Hematopoietic multipotent progenitor cell treated with erythropoietin and hydrocortisone succinate and interleukin-3 and kit ligand, for 17 days (in vitro differentiated cells): Measurements from ENCODE around the gene GH1.
"Not testable (repeated sequence)": the region's sequence is repeated elsewhere in the genome, so short reads cannot be mapped to it uniquely, and the experiment has no call there.

Experiments used
- DNase-seq: peaks from one replicate; pipeline ENCODE4 v3.0.0-alpha.2; 2015; ENCODE audit warnings: low spot score

GH1 gene

DNA sequence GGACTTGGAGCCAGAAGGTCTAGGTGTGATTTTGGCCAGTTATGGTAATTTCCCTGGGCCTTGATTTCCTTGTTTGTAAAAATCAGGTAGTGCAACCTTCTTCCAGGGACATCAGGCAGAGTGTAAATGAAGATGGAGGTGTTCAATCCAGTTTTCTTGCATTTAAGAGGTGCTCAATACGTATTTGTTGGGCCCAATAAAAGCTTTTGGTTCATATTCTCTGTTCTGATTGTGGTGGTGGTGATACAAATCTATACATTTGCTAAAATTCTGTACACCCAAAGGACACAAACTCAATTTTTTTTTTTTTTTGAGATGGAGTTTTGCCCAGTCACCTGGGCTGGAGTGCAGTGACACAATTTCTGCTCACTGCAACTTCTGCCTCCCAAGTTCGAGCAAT lies 7.5 kb upstream of the GH1 start:
- DNase-seq: no peak

DNA sequence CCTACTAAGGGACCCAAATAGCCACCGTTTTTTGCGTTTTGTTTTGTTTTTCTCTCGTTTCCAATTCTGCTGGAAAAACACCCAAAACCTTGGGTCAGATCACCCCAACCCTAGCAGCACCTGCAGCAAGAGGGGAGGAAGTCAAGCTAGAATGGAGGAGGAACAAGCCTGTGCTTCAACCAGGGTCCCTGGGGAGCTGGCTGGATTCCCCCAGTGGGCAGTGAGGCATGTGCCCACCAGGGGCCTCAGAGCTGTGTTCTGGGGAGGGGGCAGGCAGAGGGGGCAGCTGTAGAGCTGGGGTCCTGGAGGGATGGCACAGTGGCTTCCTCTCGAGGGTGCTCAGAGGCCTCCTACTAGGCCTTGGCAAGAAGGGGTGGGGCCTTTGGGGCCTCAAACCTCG lies 7.0 kb upstream of the GH1 start:
- DNase-seq: no peak

DNA sequence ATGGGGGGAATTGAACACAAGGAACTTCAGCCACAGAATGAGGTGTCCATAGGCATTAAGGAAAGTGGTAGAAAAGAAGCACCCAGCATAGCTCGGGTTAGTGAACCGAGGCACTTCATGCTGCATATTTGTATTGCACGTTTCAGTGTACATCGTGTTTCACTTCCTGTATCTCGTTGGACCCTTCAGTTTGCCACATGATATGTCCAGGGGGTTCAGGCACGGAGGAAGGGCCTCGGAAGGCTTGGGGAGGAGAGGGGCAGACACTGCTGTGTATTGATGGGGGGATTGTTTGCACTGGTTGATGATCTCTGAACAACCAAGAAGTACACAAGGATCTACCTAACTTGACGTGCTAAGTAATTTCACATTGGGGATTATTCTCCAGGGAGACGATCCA lies 3.8 kb upstream of the GH1 start:
- DNase-seq: not testable (repeated sequence)

DNA sequence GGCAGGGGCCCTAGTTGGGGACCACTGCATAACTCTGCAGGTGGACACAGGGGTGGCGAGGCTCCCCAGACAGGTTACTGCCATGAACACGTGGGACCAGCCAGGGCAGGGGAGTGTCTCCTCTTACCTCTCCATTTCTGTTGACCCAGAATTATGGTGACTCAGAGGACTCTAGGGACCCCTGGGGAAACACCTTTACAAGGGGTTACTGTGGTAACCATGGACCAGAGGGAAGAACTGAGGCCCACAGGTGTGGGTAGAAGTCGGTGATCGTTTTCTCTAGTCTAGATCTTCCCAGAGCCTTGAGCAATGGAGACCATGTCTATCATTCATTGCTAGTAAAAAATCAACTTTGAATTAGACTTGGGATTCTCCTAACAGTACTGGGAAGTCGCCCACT lies 2.1 kb upstream of the GH1 start:
- not testable (repeated sequence) for DNase-seq

DNA sequence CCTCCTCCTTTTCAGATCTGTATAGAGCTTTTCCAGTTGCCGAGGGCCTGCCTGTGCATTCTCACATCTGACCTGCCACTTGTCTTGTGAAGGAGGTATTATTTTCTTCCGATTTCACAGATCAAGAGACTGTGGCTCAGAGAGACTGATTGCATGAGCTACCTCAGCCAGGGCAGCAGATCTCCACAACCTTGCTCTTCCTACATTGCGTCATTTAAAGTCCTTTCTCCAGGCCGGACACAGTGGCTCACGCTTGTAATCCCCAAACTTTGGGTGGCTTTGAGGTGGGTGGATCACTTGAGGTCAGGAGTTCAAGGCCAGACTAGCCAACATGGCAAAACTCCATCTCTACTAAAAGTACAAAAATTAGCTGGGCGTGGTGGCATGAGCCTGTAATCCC lies 1.4 kb upstream of the GH1 start:
- DNase-seq: not testable (repeated sequence)

DNA sequence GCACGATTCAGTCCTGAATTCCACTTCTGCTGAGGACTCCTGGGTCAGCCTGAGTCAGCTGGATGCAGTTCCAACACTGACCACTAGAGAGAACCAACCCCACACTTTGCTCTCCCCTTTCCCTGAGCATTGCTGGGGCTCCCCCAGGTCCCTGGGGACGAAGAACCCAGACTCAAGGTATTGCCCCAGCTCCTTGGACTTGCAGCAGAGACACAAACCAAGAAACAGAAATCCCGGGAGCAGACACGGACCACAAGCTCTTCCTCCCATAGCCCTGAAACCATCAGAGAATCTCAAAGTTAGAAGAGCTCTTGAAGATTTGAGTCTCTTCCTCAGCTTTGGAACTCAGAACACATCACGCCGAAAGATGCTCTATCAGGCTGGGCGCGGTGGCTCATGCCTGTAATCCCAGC lies 678 bp upstream of the GH1 start:
- peak; percentile 76 for DNase-seq

DNA sequence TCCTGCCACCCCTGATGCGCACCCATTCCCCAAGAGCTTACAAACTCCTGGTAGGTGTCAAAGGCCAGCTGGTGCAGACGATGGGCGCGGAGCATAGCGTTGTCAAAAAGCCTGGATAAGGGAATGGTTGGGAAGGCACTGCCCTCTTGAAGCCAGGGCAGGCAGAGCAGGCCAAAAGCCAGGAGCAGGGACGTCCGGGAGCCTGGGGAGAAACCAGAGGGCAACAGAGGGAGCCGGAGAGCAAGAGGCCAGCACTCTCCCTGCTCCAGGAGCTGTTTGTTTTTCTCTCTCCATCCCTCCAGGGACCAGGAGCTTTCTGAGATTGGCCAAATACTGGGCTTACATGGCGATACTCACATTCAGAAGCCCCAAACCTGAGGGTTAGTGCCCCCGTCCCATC lies 334 bp downstream of the GH1 start:
- no peak for DNase-seq

DNA sequence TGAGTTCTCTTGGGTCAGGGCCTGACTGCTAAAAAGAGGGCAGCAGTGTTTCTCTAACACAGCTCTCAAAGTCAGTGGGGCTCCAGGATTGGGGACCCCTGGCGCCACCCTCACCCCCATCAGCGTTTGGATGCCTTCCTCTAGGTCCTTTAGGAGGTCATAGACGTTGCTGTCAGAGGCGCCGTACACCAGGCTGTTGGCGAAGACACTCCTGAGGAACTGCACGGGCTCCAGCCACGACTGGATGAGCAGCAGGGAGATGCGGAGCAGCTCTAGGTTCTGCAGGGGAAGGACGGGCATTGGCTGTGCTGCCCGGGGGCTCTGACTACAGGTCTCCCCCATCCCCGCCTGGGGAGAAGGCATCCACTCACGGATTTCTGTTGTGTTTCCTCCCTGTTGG lies 993 bp downstream of the GH1 start:
- no peak for DNase-seq

DNA sequence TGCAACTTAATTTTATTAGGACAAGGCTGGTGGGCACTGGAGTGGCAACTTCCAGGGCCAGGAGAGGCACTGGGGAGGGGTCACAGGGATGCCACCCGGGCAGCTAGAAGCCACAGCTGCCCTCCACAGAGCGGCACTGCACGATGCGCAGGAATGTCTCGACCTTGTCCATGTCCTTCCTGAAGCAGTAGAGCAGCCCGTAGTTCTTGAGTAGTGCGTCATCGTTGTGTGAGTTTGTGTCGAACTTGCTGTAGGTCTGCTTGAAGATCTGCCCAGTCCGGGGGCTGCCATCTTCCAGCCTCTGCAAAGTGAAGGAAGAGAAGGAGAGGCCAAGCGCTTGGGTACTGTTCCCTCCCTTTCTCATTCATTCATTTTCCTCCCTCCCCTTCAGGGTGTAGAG lies 1.4 kb downstream of the GH1 start:
- not testable (repeated sequence) for DNase-seq

DNA sequence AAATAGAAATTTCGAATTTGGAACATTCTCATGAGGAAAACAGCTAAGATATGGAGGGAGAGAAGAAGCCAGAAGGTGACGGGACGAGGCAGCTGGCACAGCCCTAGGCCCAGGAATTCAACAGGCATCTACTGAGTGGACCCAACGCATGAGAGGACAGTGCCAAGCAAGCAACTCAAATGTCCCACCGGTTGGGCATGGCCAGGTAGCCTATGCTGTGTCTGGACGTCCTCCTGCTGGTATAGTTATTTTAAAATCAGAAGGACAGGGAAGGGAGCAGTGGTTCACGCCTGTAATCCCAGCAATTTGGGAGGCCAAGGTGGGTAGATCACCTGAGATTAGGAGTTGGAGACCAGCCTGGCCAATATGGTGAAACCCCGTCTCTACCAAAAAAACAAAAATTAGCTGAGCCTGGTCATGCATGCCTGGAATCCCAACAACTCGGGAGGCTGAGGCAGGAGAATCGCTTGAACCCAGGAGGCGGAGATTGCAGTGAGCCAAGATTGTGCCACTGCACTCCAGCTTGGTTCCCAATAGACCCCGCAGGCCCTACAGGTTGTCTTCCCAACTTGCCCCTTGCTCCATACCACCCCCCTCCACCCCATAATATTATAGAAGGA lies 2.0 kb downstream of the GH1 start:
- DNase-seq: no peak

DNA sequence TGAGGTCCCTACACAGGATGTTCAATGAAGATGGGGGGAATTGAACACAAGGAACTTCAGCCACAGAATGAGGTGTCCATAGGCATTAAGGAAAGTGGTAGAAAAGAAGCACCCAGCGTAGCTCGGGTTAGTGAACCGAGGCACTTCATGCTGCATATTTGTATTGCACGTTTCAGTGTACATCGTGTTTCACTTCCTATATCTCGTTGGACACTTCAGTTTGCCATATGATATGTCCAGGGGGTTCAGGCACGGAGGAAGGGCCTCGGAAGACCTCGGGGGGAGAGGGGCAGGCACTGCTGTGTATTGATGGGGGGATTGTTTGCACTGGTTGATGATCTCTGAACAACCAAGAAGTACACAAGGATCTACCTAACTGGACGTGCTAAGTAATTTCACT lies 2.9 kb downstream of the GH1 start:
- not testable (repeated sequence) for DNase-seq

DNA sequence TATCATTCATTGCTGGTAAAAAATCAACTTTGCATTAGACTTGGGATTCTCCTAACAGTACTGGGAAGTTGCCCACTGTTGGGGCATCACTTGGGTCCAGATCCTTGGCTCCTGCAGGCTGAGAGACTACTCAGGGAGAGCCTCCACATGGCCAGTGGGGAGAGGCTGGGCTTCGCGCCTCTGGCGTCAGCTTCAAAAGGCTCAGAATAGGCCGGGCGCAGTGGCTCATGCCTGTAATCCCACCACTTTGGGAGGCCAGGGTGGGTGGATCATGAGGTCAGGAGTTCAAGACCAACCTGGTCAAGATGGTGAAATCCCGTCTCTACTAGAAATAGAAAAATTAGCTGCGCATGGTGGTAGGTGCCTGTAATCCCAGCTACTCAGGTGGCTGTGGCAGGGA lies 4.2 kb downstream of the GH1 start:
- no peak for DNase-seq

DNA sequence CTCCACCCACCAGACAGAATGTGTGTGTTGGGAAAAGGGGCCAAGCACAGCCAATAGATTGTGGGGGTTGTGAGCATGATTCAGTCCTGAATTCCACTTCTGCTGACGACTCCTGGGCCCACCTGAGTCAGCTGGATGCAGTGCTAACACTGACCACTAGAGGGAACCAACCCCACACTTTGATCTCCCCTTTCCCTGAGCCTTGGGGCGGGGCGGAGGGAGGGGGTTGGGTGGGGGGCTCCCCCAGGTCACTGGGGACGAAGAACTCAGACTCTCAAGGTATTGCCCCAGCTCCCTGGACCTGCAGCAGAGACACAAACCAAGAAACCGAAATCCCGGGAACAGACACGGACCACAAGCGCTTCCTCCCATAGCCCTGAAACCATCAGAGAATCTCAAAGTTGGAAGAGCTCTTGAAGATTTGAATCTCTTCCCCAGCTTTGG lies 7.0 kb downstream of the GH1 start:
- DNase-seq: peak; percentile 61

DNA sequence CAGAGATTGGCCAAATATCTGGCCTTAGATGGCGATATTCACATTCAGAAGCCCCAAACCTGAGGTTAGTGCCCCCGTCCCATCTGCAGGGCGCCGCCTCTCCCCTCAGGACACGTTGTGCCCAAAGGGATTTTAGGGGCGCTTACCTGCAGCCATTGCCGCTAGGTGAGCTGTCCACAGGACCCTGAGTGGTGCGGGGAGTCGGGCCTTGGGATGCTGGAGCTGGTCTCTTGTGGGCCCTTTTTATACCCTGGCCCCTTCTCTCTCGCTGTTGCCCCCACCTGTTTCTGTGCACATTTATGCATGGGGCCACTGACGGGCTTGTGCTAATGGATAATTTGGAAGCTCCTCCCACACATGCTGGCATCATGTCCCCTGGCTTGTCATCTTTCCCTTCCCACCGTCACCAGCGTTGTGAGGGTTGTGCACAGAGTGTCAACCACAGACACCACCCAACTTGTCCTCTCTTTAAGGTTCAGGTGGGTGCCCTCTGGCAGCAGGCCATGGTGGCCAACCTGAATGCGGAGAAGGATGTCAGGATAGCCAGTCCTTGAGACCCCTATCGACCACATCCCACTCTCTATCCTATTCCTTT lies 7.5 kb downstream of the GH1 start, which contains the start of gene CSHL1:
CSHL1 (minus strand) TSS at position 218 of the 595 bp plus-strand sequence; CDS start at position 156, 62 bp downstream.
- no peak for DNase-seq

DNA sequence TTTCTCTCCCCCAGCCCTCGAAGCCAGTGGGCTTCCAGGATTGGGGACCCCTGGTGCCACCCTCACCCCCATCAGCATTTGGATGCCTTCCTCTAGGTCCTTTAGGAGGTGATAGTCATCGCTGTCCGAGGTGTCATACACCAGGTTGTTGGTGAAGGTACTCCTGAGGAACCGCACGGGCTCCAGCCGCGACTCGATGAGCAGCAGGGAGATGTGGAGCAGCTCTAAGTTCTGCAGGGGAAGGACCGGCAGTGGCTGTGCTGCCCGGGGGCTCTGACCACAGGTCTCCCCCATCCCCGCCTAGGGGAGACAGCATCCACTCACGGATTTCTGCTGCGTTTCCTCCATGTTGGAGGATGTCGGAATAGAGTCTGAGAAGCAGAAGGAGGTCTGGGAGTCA lies 8.5 kb downstream of the GH1 start:
- DNase-seq: no peak

DNA sequence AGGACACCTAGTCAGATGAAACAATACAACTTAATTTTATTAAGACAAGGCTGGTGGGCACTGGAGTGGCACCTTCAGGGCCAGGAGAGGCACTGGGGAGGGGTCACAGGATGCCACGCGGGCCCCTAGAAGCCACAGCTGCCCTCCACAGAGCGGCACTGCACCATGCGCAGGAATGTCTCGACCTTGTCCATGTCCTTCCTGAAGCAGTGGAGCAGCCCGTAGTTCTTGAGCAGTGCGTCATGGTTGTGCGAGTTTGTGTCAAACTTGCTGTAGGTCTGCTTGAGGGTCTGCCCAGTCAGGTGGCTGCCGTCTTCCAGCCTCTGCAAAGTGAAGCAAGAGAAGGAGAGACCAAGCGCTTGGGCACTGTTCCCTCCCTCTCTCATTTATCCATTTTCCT lies 9.1 kb downstream of the GH1 start:
- DNase-seq: not testable (repeated sequence)

DNA sequence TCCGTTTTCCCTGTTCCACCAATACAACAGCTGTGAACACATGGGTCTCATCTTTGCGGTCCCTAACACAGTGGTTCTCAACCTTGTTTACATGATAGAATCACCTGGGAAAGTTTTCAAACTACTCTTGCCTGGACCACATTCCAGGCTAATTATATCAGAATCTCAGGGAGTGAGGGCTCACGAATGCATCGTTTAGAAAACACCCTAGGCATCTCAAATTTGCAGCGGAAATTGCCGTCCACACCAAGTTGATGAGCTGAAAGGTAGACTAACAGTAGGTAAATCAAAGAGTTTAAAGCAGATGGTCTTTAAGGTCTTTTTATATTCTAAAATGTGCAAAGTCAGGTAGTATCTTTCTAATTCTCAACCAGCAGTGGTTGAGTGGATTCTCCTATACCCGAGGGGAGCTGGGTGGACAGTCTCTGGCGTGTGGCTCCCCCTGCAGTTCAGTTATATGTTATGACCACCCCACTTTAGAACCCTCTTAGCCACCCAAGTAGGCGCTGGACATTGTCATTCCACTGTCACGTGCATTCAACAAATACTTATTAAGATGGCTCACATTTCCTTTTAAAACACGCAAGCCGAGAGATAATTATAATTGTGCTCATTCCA lies 11.4 kb downstream of the GH1 start:
- DNase-seq: not testable (repeated sequence)

DNA sequence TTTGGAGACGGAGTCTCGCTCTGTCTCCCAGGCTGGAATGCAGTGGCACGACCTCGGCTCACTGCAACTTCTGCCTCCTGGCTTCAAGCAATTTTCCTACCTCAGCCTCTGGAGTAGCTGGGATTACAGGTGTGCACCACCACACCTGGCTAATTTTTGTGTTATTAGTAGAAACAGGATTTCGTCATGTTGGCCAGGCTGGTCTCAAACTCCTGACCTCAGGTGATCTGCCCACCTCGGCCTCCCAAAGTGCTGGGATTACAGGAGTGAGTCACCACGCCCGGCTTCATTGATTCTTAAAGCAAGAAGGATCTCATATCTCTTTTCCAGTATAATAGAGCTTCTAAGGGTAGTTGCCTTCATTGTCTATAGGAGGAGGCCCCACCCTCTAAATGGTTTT lies 13.8 kb downstream of the GH1 start:
- not testable (repeated sequence) for DNase-seq

DNA sequence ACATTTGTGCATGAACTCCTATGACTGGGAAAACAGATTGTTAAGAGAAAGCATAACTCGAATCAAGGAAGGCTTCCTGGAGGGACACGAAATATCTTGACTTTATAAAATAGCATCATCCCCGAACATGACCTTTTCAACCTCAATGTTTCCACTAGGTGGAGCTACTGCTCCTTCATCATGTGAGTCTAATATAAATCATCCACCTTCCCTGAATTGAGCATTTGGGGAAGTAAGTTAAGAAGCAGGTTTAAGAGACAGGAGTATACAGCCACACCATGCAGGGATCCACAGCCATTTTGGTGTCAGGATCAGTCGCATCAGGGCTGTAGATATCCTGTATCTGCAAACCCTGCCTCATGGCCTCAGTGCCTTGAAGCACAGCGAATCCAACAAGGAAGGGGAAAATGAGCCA lies 14.8 kb downstream of the GH1 start:
- DNase-seq: peak; percentile 25

DNA sequence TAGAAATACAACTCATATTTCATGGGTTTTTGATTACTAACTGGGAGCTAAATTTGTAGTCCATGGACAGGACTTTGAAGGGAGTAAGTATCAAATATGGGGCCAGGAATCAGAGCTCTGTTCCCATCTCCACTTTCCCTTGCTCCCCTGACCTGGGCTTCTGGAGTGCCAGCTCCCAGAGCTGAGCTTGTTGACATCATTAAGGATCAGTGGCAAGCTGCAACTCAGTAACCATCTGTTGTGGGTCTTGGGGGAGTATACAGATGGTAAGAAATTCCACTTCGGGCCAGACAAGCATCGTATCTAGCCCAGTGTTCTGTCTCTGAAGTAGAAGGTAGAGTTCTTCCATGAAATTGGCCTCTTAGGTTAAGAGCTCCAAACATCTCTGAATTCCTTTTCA lies 16.7 kb downstream of the GH1 start:
- not testable (repeated sequence) for DNase-seq

DNA sequence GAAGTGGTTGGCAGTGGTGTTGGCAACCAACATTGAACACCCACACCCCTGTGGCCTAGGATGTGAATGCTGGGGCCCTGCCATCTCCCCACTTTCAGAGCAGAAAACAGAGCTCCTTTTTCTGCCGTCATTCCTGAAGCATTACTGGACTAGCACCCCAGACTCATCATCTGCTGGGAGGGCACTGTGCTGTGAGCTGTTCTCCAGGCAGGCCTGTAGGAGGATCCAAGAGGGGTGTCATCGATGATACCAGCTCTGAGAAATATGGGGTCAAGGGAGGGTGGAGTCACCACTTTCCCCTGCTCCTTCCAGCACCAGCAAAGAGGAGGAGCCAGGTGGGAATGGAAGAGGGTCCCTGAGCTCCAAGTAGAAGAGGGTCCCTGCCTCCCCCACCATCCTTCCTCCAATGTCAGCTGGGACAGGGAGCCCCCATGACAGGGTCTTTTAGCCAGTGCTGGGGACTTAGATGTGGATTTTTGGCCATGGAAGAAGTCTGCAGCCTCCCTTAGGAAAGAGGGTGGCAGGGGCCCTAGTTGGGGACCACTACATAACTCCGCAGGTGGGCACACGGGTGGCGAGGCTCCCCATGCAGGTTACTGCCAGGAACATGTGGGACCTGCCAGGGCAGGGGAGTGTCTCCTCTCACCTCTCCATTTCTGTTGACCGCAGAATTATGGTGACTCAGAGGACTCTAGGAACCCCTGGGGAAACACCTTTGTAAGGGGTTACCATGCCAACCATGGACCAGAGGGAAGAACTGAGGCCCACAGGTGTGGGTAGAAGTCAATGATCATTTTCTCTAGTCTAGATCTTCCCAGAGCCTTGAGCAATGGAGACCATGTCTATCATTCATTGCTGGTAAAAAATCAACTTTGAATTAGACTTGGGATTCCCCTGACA lies 19.5 kb downstream of the GH1 start:
- DNase-seq: not testable (repeated sequence)
